ENCODE results near the gene CCDC124. TPM values are rescaled to one million over a fixed set of nuclear protein-coding genes. Genes with fewer than 3 reads are reported as not detected.

Gene CCDC124
- total RNA-seq, 1 donor from 2014 or later: 15.7 TPM

Small RNAs within 50 kb of the gene (small RNA-seq; reads per million reads assigned to genes)
- not detected for gene RNA5SP468

Other genes with a start within 250 kb of the CCDC124 start
- gene UNC13A, start 244.7 kb upstream of the CCDC124 start, total RNA-seq: not detected
- gene MAP1S, start 213.5 kb upstream of the CCDC124 start, total RNA-seq: 25.6 TPM
- gene FCHO1, start 181.5 kb upstream of the CCDC124 start, total RNA-seq: 1.0 TPM
- gene B3GNT3, start 137.9 kb upstream of the CCDC124 start, total RNA-seq: not detected
- gene INSL3, start 111.5 kb upstream of the CCDC124 start, total RNA-seq: not detected
- 2.1 TPM for gene JAK3, start 85.0 kb upstream of the CCDC124 start, total RNA-seq
- gene RPL18A, start 73.1 kb upstream of the CCDC124 start, total RNA-seq: 1,370 TPM
- not detected for gene SLC5A5, start 61.1 kb upstream of the CCDC124 start, total RNA-seq
- gene KCNN1, start 34.1 kb downstream of the CCDC124 start, total RNA-seq: 0.52 TPM
- gene ARRDC2, start 75.2 kb downstream of the CCDC124 start, total RNA-seq: 5.7 TPM
- 0.52 TPM for gene IL12RB1, start 153.9 kb downstream of the CCDC124 start, total RNA-seq
- 3.7 TPM for gene MAST3, start 164.8 kb downstream of the CCDC124 start, total RNA-seq
- 11.5 TPM for gene PIK3R2, start 220.1 kb downstream of the CCDC124 start, total RNA-seq
- 3.7 TPM for gene IFI30, start 240.8 kb downstream of the CCDC124 start, total RNA-seq